SK-N-MC (cell line): ENCODE measurements around the gene VOPP1.

Source experiments
- EZH2 ChIP-seq: fragments of 200-600 bp; sonication (generic); IDR thresholded peaks from one replicate; pipeline ENCODE4 v1.6.1; 2017; ENCODE audit warnings: antibody characterized with exemption
- FOXP2 ChIP-seq: optimal IDR thresholded peaks from 2 replicates; pipeline ENCODE3; 2011; ENCODE audit warnings: mild to moderate bottlenecking, moderate library complexity; ENCODE audit not compliant: insufficient read depth; ENCODE audit errors: extremely low read length, control extremely low read depth
- POLR2AphosphoS5 ChIP-seq: IDR thresholded peaks from 2 replicates; pipeline ENCODE4 v1.6.1; 2012; ENCODE audit warnings: mild to moderate bottlenecking, low read depth, low read length, borderline replicate concordance

DNA sequence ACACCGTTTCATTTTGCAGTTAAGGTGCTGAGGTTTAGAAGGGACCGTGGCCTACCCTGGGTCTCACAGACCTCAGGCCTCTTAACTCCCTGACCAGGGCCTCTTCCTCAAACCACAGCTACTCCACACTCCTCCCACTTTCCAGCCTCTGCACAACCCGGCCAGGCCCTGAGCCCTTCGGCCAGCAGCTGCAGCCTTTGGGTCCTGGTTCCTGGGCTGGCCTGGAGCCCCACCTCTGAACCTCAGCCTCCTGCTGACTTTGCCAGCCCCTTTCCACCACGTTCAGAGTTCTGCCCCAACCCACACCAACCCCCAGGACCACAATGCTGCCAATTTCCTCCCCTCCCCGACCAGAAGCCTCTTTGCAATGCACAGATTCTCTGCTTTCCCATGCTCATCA is 84.1 kb downstream of the VOPP1 start:
- TF ChIP-seq EZH2 (no peak), POLR2AphosphoS5 (no peak), FOXP2 (no peak)
